Measurements from ENCODE around the gene OSBPL3.

OSBPL3 gene

GRCh38 chr7:24816868-24817267 is 163.1 kb downstream of the OSBPL3 start:
- DNase-seq (ENCODE audit: extremely low read depth, insufficient read length) = no peak
- no peak overlapping the region for H3K4me3 ChIP-seq (replicated peaks; ENCODE audit: low read depth, low read length)
- H3K36me3 ChIP-seq (ENCODE audit: control insufficient read depth, insufficient read depth, low read length) = peaks cover 8% of the 10 kb centered on the region
- H3K27me3 ChIP-seq (replicated peaks; ENCODE audit: control insufficient read depth, insufficient read depth, low read length) = no peaks in the 10 kb centered on the region
- no peak for TF ChIP-seq CTCF (IDR thresholded peaks at IDR 0.05; ENCODE audit: insufficient read depth, low read length, poor library complexity, severe bottlenecking)

- H3K4me3 ChIP-seq (replicated peaks; ENCODE audit: low read depth, low read length) = no peak overlapping the region
- no peak for DNase-seq (ENCODE audit: extremely low read depth, insufficient read length)
- H3K27me3 ChIP-seq (replicated peaks; ENCODE audit: control insufficient read depth, insufficient read depth, low read length) = no peaks in the 10 kb centered on the region
- TF ChIP-seq CTCF (IDR thresholded peaks at IDR 0.05; ENCODE audit: insufficient read depth, low read length, poor library complexity, severe bottlenecking) = peak; percentile 87
- H3K36me3 ChIP-seq (ENCODE audit: control insufficient read depth, insufficient read depth, low read length) = peaks cover 18% of the 10 kb centered on the region
These were observed 167.6 kb downstream of the OSBPL3 start for GRCh38 chr7:24812305-24812945.

GRCh38 chr7:24808518-24808917 is 171.5 kb downstream of the OSBPL3 start:
- Histone ChIP-seq H3K27me3 (replicated peaks; ENCODE audit: control insufficient read depth, insufficient read depth, low read length) (no peaks in the 10 kb centered on the region), H3K36me3 (ENCODE audit: control insufficient read depth, insufficient read depth, low read length) (peaks cover 18% of the 10 kb centered on the region), H3K4me3 (replicated peaks; ENCODE audit: low read depth, low read length) (no peak overlapping the region)
- TF ChIP-seq CTCF (IDR thresholded peaks at IDR 0.05; ENCODE audit: insufficient read depth, low read length, poor library complexity, severe bottlenecking) = no peak
- no peak for DNase-seq (ENCODE audit: extremely low read depth, insufficient read length)

- H3K4me3 ChIP-seq (replicated peaks; ENCODE audit: low read depth, low read length) = no peak overlapping the region
- TF ChIP-seq CTCF (IDR thresholded peaks at IDR 0.05; ENCODE audit: insufficient read depth, low read length, poor library complexity, severe bottlenecking) = no peak
- no peak for DNase-seq (ENCODE audit: extremely low read depth, insufficient read length)
- peaks cover 4% of the 10 kb centered on the region; the same call in 1 of the 2 replicates for H3K36me3 ChIP-seq (ENCODE audit: control insufficient read depth, insufficient read depth, low read length)
- H3K27me3 ChIP-seq (replicated peaks; ENCODE audit: control insufficient read depth, insufficient read depth, low read length) = no peaks in the 10 kb centered on the region
These were observed 177.7 kb downstream of the OSBPL3 start for GRCh38 chr7:24802300-24802699.

GRCh38 chr7:24801883-24802282 is 178.1 kb downstream of the OSBPL3 start:
- DNase-seq (ENCODE audit: extremely low read depth, insufficient read length) = no peak

More at GRCh38 chr7:24801883-24802282, 178.1 kb downstream of the OSBPL3 start:
- no peak for TF ChIP-seq CTCF (IDR thresholded peaks at IDR 0.05; ENCODE audit: insufficient read depth, low read length, poor library complexity, severe bottlenecking)
- Histone ChIP-seq H3K4me3 (replicated peaks; ENCODE audit: low read depth, low read length) (no peak overlapping the region), H3K36me3 (ENCODE audit: control insufficient read depth, insufficient read depth, low read length) (peaks cover 4% of the 10 kb centered on the region; the same call in 1 of the 2 replicates), H3K27me3 (replicated peaks; ENCODE audit: control insufficient read depth, insufficient read depth, low read length) (no peaks in the 10 kb centered on the region)

Measured in GM06990 (cell line).